ENCODE data around the gene CLDN17.

- TF ChIP-seq CTCF (IDR thresholded peaks at IDR 0.05): no peak
- no peak for TF ChIP-seq POLR2A (IDR thresholded peaks at IDR 0.05)
Measured at GRCh38 chr21:30200000-30200399, 33.4 kb upstream of the CLDN17 start.

Data from lower leg skin (tissue), 3 donors.